ENCODE measurements around the gene TIGAR.
A peak's percentile ranks its signal among the peaks of the same experiment; 100 is the strongest.

TIGAR gene, protein sequence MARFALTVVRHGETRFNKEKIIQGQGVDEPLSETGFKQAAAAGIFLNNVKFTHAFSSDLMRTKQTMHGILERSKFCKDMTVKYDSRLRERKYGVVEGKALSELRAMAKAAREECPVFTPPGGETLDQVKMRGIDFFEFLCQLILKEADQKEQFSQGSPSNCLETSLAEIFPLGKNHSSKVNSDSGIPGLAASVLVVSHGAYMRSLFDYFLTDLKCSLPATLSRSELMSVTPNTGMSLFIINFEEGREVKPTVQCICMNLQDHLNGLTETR

DNA sequence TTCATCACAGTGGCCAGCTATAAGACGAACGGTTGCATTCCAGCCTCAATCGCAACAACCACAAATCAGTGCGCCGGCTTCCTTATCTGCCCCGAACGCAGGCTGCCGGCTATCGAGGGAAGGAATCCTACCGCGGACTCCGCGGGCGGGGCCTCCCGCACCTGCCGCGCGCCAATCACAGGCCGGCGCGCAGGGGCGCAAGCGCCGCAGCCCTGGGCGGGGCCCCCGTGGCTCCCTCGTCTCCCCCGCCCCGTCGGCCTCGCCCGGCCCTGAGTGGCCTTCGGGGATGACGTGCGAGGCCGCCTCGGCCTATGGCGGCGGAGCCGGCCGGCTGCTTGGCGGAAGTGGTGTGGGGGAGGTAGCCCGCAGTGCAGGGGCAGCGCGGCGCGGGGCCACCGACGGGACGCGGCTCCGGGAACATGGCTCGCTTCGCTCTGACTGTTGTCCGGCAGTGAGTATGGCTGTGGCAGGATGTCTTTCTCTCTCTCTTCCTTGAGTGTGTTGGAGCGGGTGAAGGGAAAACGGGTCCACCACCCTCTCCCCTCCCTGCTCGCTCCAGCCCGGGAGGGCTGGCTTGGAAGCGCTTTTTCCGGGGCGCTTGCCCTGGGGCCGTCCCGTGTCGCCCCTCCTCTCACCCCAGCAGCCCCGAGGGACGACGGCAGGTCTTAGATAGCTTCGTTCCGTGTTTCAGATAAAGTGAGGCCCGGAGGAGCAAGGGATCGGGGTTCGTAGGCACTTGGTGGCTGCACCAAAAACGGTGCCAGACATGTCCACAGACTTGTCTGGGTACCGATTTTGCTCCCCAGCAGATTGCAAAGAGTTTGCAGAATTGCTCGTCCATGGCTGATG lies at the start of gene TIGAR:
TSS of gene TIGAR (plus strand) at position 361 of the 849 bp plus-strand sequence. CDS start at position 420, 59 bp downstream.
- peak; percentile 89 for DNase-seq (ENCODE audit: low spot score)

DNA sequence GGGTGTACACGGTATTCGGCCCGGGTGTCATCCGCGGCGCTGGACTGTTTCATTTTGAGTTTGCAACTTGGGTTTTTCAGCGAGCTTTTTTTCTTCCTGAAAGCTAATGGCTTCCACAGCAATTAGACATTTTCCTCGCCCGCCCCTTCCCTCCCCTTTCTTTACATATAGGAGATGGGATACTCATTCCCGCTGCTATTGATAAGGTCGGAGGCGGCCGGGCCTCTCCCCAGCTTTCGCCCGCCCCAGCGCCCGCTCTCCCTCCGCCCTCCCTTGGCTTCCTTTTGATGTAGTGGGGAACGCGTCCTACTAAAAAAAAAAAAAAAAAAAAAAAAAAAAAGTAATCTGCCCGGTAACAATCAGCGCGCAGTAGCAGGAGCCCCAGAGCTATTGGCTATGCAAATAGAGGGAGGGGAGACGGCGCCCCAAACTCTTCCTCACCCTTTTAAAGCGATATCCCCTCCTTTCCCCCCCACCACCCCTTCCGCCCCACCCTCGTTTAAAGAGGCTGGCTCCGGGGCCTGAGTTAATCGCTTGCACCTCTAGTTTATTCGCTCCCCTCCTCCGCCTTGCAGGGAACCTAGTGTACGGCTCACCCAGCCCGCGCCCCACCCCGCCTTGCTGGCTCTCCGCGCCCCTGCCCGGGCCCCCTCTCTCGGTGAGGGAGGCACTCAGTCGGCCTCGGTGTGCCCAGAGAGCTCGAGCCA lies 49.1 kb upstream of the TIGAR start:
- peak; percentile 96 for DNase-seq (ENCODE audit: low spot score)

DNA sequence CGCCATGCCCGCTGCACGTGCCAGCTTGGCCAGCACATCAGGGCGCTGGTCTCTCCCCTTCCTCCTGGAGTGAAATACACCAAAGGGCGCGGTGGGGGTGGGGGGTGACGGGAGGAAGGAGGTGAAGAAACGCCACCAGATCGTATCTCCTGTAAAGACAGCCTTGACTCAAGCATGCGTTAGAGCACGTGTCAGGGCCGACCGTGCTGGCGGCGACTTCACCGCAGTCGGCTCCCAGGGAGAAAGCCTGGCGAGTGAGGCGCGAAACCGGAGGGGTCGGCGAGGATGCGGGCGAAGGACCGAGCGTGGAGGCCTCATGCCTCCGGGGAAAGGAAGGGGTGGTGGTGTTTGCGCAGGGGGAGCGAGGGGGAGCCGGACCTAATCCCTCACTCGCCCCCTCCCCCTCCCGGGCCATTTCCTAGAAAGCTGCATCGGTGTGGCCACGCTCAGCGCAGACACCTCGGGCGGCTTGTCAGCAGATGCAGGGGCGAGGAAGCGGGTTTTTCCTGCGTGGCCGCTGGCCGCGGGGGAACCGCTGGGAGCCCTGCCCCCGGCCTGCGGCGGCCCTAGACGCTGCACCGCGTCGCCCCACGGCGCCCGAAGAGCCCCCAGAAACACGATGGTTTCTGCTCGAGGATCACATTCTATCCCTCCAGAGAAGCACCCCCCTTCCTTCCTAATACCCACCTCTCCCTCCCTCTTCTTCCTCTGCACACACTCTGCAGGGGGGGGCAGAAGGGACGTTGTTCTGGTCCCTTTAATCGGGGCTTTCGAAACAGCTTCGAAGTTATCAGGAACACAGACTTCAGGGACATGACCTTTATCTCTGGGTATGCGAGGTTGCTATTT lies 48.4 kb upstream of the TIGAR start:
- peak; percentile 78 for DNase-seq (ENCODE audit: low spot score)

DNA sequence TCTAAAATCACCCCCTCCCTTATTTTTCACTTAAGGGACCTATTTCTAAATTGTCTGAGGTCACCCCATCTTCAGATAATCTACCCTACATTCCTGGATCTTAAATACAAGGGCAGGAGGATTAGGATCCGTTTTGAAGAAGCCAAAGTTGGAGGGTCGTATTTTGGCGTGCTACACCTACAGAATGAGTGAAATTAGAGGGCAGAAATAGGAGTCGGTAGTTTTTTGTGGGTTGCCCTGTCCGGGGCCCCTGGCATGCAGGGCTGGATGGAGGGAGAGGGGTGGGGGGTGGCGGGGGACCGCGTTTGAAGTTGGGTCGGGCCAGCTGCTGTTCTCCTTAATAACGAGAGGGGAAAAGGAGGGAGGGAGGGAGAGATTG lies 47.8 kb upstream of the TIGAR start:
- no peak for DNase-seq (ENCODE audit: low spot score)

DNA sequence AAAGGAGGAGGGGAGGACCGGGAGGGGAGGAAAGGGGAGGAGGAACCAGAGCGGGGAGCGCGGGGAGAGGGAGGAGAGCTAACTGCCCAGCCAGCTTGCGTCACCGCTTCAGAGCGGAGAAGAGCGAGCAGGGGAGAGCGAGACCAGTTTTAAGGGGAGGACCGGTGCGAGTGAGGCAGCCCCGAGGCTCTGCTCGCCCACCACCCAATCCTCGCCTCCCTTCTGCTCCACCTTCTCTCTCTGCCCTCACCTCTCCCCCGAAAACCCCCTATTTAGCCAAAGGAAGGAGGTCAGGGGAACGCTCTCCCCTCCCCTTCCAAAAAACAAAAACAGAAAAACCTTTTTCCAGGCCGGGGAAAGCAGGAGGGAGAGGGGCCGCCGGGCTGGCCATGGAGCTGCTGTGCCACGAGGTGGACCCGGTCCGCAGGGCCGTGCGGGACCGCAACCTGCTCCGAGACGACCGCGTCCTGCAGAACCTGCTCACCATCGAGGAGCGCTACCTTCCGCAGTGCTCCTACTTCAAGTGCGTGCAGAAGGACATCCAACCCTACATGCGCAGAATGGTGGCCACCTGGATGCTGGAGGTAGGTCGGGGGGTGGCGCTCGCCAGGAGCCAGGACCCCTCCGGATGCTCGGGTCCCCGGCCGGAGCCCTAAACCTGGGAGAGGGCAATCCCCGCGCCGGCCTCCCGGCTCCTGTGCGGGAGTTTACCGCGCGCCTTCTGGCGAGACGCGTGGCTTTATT lies 47.2 kb upstream of the TIGAR start, which contains the start of gene CCND2:
TSS of gene CCND2 (plus strand) at position 111 of the 744 bp plus-strand sequence. CDS start at position 390, 279 bp downstream.
- DNase-seq (ENCODE audit: low spot score), result peak; percentile 74

DNA sequence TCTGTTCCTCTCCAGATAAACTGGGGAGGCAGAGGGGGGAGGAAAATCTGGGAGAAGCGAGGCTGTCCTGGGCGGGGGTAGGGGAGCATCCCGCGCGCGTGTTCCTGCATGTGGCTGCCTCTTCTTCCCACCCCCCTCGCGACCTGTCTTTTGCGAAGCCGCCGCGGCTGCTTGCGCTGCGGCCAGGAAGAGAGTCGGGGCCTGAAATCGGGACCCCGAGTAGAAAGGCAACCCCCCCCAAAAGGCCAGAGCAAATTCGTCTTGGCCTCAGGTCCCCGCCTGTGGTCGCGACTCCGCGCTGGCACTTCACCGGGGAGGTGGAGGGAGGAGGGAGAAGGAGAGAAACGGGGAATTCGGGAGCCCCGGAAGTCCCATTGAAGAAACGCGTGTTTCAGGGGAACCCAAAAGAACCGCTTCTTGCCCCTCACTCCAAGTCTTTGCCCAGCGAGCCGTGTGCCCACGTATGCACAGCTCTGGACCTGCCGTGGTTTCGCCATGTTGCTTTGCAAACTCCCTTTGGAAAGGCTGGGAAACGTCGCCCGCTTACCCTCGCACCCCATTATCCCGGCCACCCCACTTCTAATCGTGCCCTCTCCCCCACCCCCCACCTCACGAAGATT lies 46.5 kb upstream of the TIGAR start:
- DNase-seq (ENCODE audit: low spot score), result no peak

DNA sequence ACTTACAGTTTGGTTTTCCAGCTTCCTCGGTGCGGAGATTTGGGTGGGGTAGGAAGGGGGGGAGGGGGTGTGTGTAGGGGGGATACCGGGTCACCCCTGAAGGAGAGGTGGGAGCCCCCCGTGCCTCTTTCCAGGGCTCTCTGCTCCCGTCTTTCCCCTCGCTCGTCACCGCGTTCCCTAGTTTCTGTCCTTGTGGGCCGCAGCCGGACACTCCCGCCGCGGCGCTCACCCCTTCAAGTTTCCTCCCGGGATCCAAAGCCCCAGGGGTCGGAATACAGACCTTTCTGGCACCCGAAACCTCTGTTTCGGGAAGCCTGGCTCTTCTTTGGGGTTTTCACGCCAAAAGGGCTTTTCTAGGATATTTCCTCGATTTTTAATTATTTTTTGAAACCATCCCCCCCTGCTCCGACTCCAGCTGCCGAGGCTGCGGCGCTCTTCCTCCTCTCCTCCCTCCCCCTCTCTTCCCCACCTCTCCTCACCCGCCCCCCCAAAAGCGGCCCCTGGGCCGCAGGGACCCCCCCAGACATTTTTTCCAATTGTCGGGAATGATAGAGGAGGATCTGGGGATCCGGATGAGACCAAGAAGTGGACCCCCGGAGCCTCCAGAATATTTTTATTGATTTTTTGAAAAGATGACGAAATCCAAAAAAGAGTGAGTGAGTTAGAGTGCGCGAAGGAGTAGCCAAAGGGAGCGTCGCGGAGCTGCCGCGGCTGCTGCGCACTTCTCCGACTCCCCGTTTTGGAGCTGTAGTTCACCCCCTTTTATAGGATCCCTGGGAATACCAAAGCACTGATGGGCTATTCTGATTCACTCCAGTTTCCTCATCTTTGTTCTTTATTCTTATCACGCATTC lies 45.8 kb upstream of the TIGAR start:
- DNase-seq (ENCODE audit: low spot score), result peak; percentile 14

DNA sequence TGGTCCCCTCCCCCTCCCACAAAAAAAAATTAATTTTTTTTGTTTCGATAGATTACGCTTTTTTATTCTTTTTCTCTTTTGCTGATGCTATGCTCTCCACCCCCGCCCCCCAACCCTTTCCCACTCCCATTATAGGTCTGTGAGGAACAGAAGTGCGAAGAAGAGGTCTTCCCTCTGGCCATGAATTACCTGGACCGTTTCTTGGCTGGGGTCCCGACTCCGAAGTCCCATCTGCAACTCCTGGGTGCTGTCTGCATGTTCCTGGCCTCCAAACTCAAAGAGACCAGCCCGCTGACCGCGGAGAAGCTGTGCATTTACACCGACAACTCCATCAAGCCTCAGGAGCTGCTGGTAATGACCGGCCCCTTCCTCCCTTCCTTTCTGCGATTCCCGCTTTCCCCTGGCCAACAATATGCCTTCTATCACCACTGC lies 45.1 kb upstream of the TIGAR start:
- DNase-seq (ENCODE audit: low spot score), result no peak

DNA sequence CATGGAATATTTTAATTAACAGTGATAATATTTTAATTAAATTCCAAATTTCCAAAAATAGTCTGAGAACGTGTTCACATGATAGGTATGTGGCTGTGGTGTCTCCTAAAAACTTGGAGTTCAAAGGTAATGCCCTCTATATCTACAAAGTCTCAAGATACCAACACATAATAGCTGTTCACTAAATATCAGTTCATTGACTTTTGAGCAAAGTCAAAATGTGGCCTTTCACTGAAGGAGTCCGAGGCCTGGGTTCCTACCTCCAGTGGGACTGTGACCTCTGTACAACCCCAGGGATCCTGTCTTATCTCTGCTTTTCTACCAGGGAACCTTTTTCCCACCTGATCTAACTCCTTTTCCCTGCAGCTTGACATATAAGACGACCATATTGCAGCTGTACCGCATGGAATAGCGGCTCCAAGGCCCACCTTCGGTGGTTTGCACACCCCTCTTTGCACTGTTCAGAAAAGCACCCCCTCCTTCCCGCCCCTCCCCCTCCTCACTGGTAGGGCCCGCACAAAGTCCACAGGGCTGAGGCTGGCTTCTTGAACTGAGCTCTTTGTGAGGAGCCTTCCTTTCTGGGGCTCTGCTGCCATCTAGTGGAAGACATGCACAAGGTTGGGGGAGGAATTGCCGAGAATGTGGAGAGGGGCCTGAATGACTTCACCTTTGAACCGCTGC lies 44.3 kb upstream of the TIGAR start:
- peak; percentile 93 for DNase-seq (ENCODE audit: low spot score)

DNA sequence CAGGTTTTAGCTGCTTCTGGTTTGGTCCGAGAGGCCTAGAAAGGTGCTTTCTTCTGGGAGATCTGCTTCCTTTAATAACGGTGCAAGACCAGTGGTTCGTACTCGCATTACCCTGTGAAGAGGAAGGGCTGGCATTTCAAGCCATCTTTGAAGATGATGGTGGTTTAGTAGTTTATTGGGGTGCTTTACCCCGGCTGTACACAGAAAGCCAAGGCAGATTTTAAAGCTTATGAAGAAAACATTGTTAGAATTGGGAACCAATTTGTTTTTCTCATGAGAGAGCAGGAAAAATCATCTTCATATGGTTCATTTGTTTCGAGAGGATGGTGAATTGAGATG lies 43.8 kb upstream of the TIGAR start:
- DNase-seq (ENCODE audit: low spot score), result no peak

DNA sequence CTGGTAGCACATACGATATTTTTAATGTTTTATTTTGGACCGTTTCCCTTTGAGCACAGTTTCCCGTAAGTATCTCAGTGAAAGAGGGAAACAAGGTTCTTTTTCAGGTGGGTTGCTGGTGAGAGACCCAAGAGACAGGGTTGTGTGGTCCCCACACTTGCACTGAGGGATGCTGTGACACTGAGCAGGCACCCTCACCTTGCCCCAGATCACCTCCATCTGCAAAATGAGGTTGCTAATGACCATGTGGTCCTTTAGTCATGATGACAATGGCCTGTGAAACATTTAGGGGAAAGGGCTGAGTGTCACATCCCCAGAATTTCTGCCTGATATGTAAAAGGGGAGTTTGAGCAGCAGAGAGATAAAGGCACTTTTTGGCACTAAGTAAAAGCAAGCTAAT lies 43.2 kb upstream of the TIGAR start:
- DNase-seq (ENCODE audit: low spot score), result no peak

DNA sequence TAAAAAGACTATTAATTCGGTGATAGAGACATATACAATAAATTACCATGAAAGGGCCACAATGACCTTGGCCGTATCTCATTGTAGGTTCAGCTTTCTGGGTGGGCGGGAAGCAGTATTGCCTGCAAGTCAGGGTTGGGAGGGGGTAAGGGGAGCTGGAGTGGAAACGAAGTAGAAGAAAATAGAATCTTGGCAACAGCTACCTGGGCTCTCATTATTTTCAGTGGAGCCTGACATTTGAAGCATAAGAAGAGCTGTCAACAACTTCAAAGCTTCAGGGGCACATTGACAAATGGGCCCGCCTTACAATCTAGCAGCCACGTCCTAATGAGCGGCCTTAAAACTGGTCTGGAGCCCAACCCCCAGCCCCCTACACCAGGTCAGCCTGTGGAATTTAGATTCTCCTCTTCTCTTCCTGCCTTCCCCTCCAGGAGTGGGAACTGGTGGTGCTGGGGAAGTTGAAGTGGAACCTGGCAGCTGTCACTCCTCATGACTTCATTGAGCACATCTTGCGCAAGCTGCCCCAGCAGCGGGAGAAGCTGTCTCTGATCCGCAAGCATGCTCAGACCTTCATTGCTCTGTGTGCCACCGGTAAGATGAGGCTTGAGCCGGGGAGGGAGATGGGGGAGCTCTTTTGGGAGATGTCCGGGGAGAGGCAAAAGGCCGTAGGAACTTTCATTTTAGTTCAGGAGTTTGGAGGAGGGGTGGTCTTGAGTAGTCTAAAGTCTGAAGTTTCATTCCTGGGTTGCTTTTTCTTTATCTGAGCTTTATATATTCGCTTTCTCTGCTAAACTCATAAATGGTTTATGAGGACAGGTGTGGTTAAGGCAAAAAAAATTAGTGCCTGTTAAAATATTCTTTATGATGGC lies 42.5 kb upstream of the TIGAR start:
- no peak for DNase-seq (ENCODE audit: low spot score)

DNA sequence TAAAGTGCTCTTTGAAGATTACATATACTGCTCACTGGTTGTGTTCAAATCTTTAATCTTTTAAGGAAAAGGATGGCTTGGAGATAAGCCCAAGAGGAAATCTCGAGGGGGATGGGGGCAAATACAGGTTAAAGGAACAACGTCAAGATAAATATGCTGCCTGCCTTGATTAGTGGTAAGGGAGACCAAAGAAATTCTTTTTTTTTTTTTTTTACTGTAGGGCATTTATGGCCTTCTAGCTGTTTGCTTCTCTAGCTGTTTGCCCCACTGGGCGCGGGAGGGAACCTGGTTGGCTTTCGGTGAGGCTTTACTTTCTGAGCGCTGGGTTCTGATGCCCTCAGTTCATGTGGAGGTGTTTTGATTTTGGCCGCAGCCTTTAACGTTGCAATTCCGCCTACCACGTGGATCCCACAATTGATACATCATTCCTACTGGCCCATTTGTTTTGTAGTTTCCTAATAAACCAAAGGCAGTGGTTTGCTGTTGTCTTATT lies 41.8 kb upstream of the TIGAR start:
- DNase-seq (ENCODE audit: low spot score), result no peak

DNA sequence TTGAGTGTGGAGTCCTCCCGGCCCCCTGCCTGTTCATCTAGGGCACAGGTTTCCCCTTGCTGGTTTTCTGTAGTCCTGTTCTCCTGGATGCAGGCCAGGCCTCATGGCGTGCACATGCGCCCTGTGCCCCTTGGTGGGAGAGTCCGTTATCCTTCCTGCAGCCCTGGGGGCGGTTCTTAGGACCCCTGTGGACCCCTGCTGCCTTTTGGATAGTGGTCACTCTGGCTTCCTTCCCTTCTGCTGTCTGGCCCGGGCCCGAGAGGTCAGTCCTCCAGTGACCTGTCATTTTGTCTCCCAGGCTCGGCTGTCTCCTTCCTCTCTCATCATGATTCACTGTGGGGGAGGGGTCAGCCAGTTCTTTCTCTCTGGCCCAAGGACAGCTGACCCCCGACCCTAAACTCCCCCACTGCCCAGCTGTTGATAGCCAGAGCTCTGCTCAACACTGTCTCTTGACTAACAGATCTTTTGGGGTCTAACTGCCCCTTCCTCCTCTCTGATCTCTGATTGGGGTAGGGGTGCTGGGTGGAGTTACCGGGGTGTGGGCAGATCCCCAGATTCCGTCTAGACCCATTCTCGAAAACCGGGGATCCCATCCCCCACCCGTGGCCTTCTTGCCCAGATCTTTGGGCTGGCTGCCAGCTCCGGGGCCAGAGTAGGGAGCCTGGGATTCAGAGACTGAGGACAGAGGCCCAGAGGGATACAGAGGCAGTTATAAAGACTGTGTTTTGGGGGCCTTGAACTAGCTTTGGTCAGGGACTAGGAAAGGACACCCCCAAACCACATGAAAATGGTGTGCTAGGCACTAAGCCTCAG lies 40.5 kb upstream of the TIGAR start:
- no peak for DNase-seq (ENCODE audit: low spot score)

DNA sequence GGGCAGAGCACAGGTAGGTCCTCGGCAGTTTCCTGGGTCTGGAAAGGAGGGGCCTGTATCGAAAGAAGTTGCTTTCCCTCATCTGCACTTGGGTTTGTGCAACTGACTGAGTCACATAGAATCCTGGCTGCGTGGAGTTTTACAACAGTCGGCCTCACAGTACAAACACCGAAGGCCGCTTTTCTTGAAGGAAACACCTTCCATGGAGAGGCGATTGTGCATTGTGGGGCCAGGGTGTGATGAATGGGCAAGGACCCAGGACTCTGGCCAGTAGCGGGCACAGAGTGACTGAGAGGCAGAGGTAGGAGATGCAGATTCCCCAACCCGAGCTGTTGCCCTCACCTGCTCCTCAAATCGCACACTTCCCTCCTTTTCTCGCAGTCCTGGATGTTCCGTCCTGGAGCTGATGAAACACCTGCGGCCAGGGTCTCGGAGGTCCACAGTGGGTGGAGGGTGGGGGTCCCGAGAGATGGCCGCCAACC lies 39.8 kb upstream of the TIGAR start:
- DNase-seq (ENCODE audit: low spot score), result no peak

DNA sequence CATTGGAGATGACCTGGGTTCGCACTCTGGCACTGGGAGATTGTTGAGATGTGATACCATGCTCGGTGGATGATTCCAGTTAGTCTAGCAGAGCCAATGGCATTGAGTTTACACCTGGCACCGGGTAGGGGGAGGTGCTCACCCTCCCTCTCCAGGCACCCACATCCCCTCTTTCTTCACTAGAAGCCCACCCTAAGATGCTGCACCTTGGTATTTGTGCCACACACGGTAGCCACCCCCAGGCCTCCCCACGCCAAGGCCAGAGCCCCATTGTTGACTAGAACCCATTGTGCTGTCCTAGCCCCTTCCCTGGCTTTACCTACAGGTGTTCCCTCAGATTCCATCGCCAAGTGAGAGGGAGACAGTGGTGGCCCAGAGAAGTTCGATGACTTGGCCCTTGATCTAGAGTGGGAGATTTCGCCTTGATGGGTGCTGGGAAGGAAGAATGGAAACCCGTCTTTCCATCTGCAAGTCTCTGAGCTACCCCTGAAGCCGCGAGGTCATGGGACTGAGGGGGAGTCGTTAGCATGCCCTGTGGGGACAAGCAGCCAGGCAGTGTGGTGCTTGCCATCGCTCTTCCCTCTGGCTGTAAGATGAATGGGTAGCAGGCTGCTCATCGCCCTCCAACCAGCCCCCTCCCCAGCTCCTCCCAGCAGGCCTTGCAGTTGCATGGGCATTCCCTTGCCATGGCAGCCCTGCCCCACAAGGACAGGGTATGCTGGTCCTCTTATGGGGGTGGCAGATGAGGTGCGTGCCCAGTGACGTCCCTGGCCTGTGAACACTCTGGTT lies 38.7 kb upstream of the TIGAR start:
- DNase-seq (ENCODE audit: low spot score), result no peak
